HepG2 (cell line): ENCODE results near the gene ZFPM1. TPM values are rescaled to one million over a fixed set of nuclear protein-coding genes. Genes with fewer than 3 reads are reported as not detected.
A peak's percentile ranks its signal among the peaks of the same experiment; 100 is the strongest.

Source experiments
- ATAC-seq: fragments of 200-7000 bp; cut with Tn5 transposase; 3 replicates; pipeline ENCODE4 v1.9.1; 2020; ENCODE audit warnings: mild to moderate bottlenecking, moderate library complexity
- BruUV-seq: library from RNA; stranded (reverse); fragments of 400-500 nt; replicated peaks from 2 replicates; lab custom pipeline; 2021; lab: Mats Ljungman, UMichigan
- CTCF ChIA-PET: fragments of 300-600 bp; formaldehyde crosslinking; extraction: SDS; loops from one replicate; lab custom pipeline; 2021; ENCODE audit warnings: low total read pairs, inconsistent platforms, low intra/inter-chr PET ratio; lab: Yijun Ruan, JAX
- POLR2A ChIA-PET: fragments of 350-600 bp; sonication (Branson Sonifier 250); formaldehyde crosslinking; loops from one replicate; lab custom pipeline; 2020; ENCODE audit warnings: antibody characterized with exemption, inconsistent platforms; lab: Yijun Ruan, JAX
- DNase-seq: peaks from one replicate; pipeline ENCODE4 v3.0.0-alpha.2; 2015; ENCODE audit warnings: low spot score
- FAIRE-seq: peaks from 3 replicates; lab custom pipeline; 2011; peaks lifted over from hg19 to GRCh38; lab: Jason Lieb, UNC
- H2AFZ ChIP-seq: one replicate; pipeline ENCODE4 v1.6.1; 2011; ENCODE audit warnings: low read length, inconsistent platforms
- H3K27ac ChIP-seq: fragments of 300-600 bp; 3 replicates; pipeline ENCODE4 v1.8.0; 2011; ENCODE audit warnings: mixed run types, mild to moderate bottlenecking, mixed read lengths, low read length, inconsistent platforms; ENCODE audit not compliant: insufficient read depth; ENCODE audit errors: extremely low read length
- H3K27me3 ChIP-seq, 2 experiments: fragments of 200-600 bp in 1 of 2; 2 replicates in 1 of 2; 3 replicates in 1 of 2; pipeline versions ENCODE4 v1.6.0 to v1.8.0; 2011; ENCODE audit warnings: low read length in 2 of 2, mild to moderate bottlenecking in 2 of 2, moderate library complexity in 2 of 2, inconsistent platforms in 1 of 2; ENCODE audit not compliant: insufficient read depth in 2 of 2, control insufficient read depth in 1 of 2
- H3K36me3 ChIP-seq, 2 experiments: fragments of 200-600 bp in 1 of 2; replicated peaks in 1 of 2; 2 replicates in 1 of 2; 3 replicates in 1 of 2; pipeline versions ENCODE4 v1.5.1 to v1.8.0; 2011; ENCODE audit warnings: low read length in 2 of 2, inconsistent platforms in 1 of 2; ENCODE audit not compliant: insufficient read depth in 2 of 2, control insufficient read depth in 1 of 2
- H3K4me1 ChIP-seq: 2 replicates; pipeline ENCODE4 v1.5.1; 2012; ENCODE audit warnings: low read length, inconsistent platforms; ENCODE audit not compliant: insufficient read depth
- H3K4me2 ChIP-seq: 2 replicates; pipeline ENCODE4 v1.6.0; 2011; ENCODE audit warnings: low read depth, low read length, inconsistent platforms
- H3K4me3 ChIP-seq, 3 experiments: fragments of 200-600 bp in 1 of 3; sonication (generic), shearing (Covaris generic) in 1 of 3; replicated peaks in 1 of 3; 2 replicates each; pipeline ENCODE4 v1.5.1; 2011 to 2016; ENCODE audit warnings: low read length in 3 of 3, inconsistent platforms in 2 of 3, low read depth in 2 of 3, mild to moderate bottlenecking in 2 of 3, control low read depth in 1 of 3, mixed read lengths in 1 of 3; ENCODE audit not compliant: insufficient read depth in 1 of 3
- H3K79me2 ChIP-seq: one replicate; pipeline ENCODE4 v1.6.1; 2011; ENCODE audit warnings: low read length, inconsistent platforms; ENCODE audit not compliant: insufficient read depth
- H3K9ac ChIP-seq: 2 replicates; pipeline ENCODE4 v1.6.0; 2011; ENCODE audit warnings: mild to moderate bottlenecking, low read depth, low read length, inconsistent platforms; ENCODE audit not compliant: insufficient read depth
- H3K9me3 ChIP-seq: 2 replicates; pipeline ENCODE4 v1.5.1; 2012; ENCODE audit warnings: mild to moderate bottlenecking, low read length
- H4K20me1 ChIP-seq: 2 replicates; pipeline ENCODE4 v1.6.0; 2011; ENCODE audit warnings: inconsistent platforms, mild to moderate bottlenecking, low read length, moderate library complexity; ENCODE audit not compliant: insufficient read depth
- ATF1 ChIP-seq: IDR thresholded peaks from 2 replicates; pipeline ENCODE4 v1.6.1; 2016; ENCODE audit warnings: mild to moderate bottlenecking, control low read depth
- CEBPG ChIP-seq: IDR thresholded peaks from 2 replicates; pipeline ENCODE4 v1.6.1; 2016
- GTF2F1 ChIP-seq: fragments of 150-350 bp; IDR thresholded peaks from 2 replicates; pipeline ENCODE4 v1.6.1; 2014; ENCODE audit warnings: low read length
- NFIC ChIP-seq: IDR thresholded peaks from 2 replicates; pipeline ENCODE4 v1.6.1; 2012; ENCODE audit warnings: mild to moderate bottlenecking, low read length, inconsistent platforms
- PAWR ChIP-seq: sonication (generic); formaldehyde crosslinking; IDR thresholded peaks from 2 replicates; pipeline ENCODE4 v1.4.0; 2020; ENCODE audit warnings: missing genetic modification reagents, mild to moderate bottlenecking, borderline replicate concordance
- SCMH1 ChIP-seq: sonication (generic); formaldehyde crosslinking; IDR thresholded peaks from 2 replicates; pipeline ENCODE4 v1.9.0; 2021; ENCODE audit warnings: missing genetic modification reagents, mild to moderate bottlenecking, borderline replicate concordance
- SRY ChIP-seq: sonication (generic); formaldehyde crosslinking; IDR thresholded peaks from 2 replicates; pipeline ENCODE4 v1.8.0; 2022; ENCODE audit warnings: mild to moderate bottlenecking, missing genetic modification reagents
- ZBTB46 ChIP-seq: sonication (generic); formaldehyde crosslinking; IDR thresholded peaks from 2 replicates; pipeline ENCODE4 v1.4.0; 2020; ENCODE audit warnings: mild to moderate bottlenecking, missing genetic modification reagents, borderline replicate concordance
- ZNF234 ChIP-seq: sonication (generic); formaldehyde crosslinking; conservative IDR thresholded peaks from 2 replicates; pipeline ENCODE4 v1.5.1; 2020; ENCODE audit warnings: mild to moderate bottlenecking, missing genetic modification reagents
- ZNF296 ChIP-seq: sonication (generic); formaldehyde crosslinking; conservative IDR thresholded peaks from 2 replicates; pipeline ENCODE4 v1.5.0; 2020; ENCODE audit warnings: mild to moderate bottlenecking, missing genetic modification reagents
- ZNF564 ChIP-seq: sonication (generic); formaldehyde crosslinking; IDR thresholded peaks from 2 replicates; pipeline ENCODE4 v1.8.1; 2023; ENCODE audit warnings: mild to moderate bottlenecking, missing genetic modification reagents
- ZNF629 ChIP-seq: sonication (generic); formaldehyde crosslinking; conservative IDR thresholded peaks from 2 replicates; pipeline ENCODE4 v1.5.0; 2020; ENCODE audit warnings: missing genetic modification reagents
- ZNF790 ChIP-seq: sonication (generic); formaldehyde crosslinking; IDR thresholded peaks from 2 replicates; pipeline ENCODE4 v1.8.0; 2022; ENCODE audit warnings: missing genetic modification reagents, mild to moderate bottlenecking, borderline replicate concordance
- ZNF839 ChIP-seq: sonication (generic); formaldehyde crosslinking; IDR thresholded peaks from 2 replicates; pipeline ENCODE4 v1.4.0; 2020; ENCODE audit warnings: missing genetic modification reagents, mild to moderate bottlenecking, borderline replicate concordance
- WGBS: methylation state at CpG from one replicate; pipeline ENCODE4 v1.1.6; 2017; ENCODE audit warnings: low lambda C conversion rate; 5-methylcytosine and 5-hydroxymethylcytosine counted together
- in situ Hi-C: cut with HindIII; loops from 2 replicates; pipeline ENCODE4 v1.10.0; 2017; ENCODE audit warnings: low pct_unique_long_range_greater_than_20kb; ENCODE audit not compliant: extremely low pct_ligation_motif_present
- intact Hi-C: fragments of 100-400 bp; cut with micrococcal nuclease; formaldehyde crosslinking; loops from one replicate; pipeline ENCODE4 v1.10.0; 2022; ENCODE audit not compliant: unreplicated experiment
- polyA plus RNA-seq, 8 experiments: library from polyadenylated mRNA; depleted of rRNA in 3 of 8; stranded (reverse) in 7 of 8; unstranded in 1 of 8; fragments of >200 nt; fragmentation: Illumina TruSeq in 4 of 8; extraction: Trizol in 4 of 8; gene quantifications; 2 replicates each; pipeline versions ENCODE4 v1.2.1 to v1.2.3, GENCODE V29; 2011 to 2016; ENCODE audit warnings: low read depth in 4 of 8, missing spikeins in 1 of 8, mixed read lengths in 1 of 8; ENCODE audit not compliant: insufficient read depth in 1 of 8
- total RNA-seq, 5 experiments: library from RNA; depleted of rRNA; stranded (reverse); fragments of >200 nt; fragmentation: Illumina TruSeq; extraction: Trizol; gene quantifications; 2 replicates each; pipeline ENCODE4 v1.2.3, GENCODE V29; 2016; ENCODE audit warnings: low read depth in 1 of 5

ZFPM1 gene
- total and polyA plus RNA-seq, 2 of the 13 experiments (the other 11 are each of a cell fraction or from before 2014, with no cell fraction given), result 1.3 to 3.8 TPM

GRCh38 chr16:88413231-88413630, 39.8 kb upstream of the ZFPM1 start:
- ChIA-PET POLR2A (no interaction called here), CTCF (no interaction called here)
- no peaks in the 10 kb centered on the region for H3K36me3 ChIP-seq
- H3K79me2 ChIP-seq, result no peaks in the 10 kb centered on the region
- H3K9me3 ChIP-seq, result no peaks in the 10 kb centered on the region
- in situ Hi-C loops (no loop called here), intact Hi-C loops (no loop called here)
- H3K4me1 ChIP-seq, result no peaks in the 10 kb centered on the region
- no peak overlapping the region for H3K4me2 ChIP-seq
- DNase-seq (no peak), FAIRE-seq (no peak), ATAC-seq (no peak; the same call in 2 of the 3 replicates)
- BruUV-seq, result no TSS peak
- H4K20me1 ChIP-seq, result no peaks in the 10 kb centered on the region; the same call in 1 of the 2 replicates
- no peak overlapping the region for H3K27ac ChIP-seq
- WGBS, result 11% methylated on average over 12 of the region's 12 CpGs
- H2AFZ ChIP-seq, result no peak overlapping the region
- H3K4me3 ChIP-seq, result no peak overlapping the region
- TF ChIP-seq ZNF234, result no peak
- no peak for TF ChIP-seq SRY (CRISPR knock-in tag)
- TF ChIP-seq ZNF564 (CRISPR knock-in tag), result no peak
- no peak for TF ChIP-seq ATF1 (CRISPR knock-in tag)
- no peak for TF ChIP-seq ZNF839 (CRISPR knock-in tag)
- TF ChIP-seq ZNF296 (CRISPR knock-in tag), result no peak
- no peak for TF ChIP-seq NFIC
- TF ChIP-seq CEBPG, result no peak
- no peak for TF ChIP-seq ZNF790 (CRISPR knock-in tag)
- TF ChIP-seq PAWR (CRISPR knock-in tag), result no peak
- no peak for TF ChIP-seq SCMH1
- no peak overlapping the region for H3K9ac ChIP-seq
- peaks cover 26 to 69% of the 10 kb centered on the region in 2 experiments for H3K27me3 ChIP-seq

DNA sequence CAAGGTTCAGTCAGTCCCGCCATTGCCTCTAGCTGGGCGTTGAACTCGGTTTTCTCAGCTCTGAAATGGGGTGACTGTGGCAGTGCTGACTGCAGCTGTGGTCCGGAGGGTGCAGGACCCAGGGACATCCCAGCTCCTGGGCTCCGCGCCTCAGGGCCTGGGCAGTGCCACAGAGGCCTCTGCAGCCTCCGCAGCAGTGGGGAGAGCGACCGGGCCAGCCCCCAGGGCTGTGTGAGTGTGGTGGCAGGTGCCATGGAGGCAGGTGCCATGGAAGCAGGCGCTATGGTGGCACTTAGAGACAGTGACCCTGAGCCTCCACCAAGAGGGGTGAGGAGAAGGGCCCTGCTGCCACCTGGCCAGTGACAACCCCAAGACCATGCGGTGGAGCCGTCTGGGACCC, 39.4 kb upstream of the ZFPM1 start:
- no peak overlapping the region for H3K4me2 ChIP-seq
- no peak overlapping the region for H3K4me3 ChIP-seq
- in situ Hi-C loops (no loop called here), intact Hi-C loops (no loop called here)
- no peak overlapping the region for H3K27ac ChIP-seq
- CTCF ChIA-PET, result no interaction called here
- DNase-seq, result no peak
- no peaks in the 10 kb centered on the region for H3K9me3 ChIP-seq
- BruUV-seq, result no TSS peak
- H3K36me3 ChIP-seq, result no peaks in the 10 kb centered on the region
- H3K79me2 ChIP-seq, result no peaks in the 10 kb centered on the region
- no peaks in the 10 kb centered on the region; the same call in 1 of the 2 replicates for H4K20me1 ChIP-seq
- peak; percentile 42 for TF ChIP-seq ZNF629 (CRISPR knock-in tag)
- no peak for TF ChIP-seq ZBTB46 (CRISPR knock-in tag)
- TF ChIP-seq GTF2F1, result no peak
- TF ChIP-seq, all 625 proteins: peak for 1
- no peak overlapping the region for H3K9ac ChIP-seq
- no peaks in the 10 kb centered on the region for H3K4me1 ChIP-seq
- 42% methylated on average over 10 of the region's 12 CpGs for WGBS
- FAIRE-seq (no peak), ATAC-seq (peak; percentile 5; the same call in 1 of the 3 replicates)
- no peak overlapping the region for H2AFZ ChIP-seq
- POLR2A ChIA-PET, result no interaction called here
- H3K27me3 ChIP-seq, result peaks cover 26 to 73% of the 10 kb centered on the region in 2 experiments
